ENCODE measurements around the gene NFX1.
"Not testable (repeated sequence)": the region's sequence is repeated elsewhere in the genome, so short reads cannot be mapped to it uniquely, and the experiment has no call there.

The NFX1 gene

GRCh38 chr9:33385979-33386640, 95.8 kb downstream of the NFX1 start:
- not testable (repeated sequence) for H3K14ac ChIP-seq (ENCODE audit: low read length in 2 of 2); H2AFZ ChIP-seq (ENCODE audit: low read depth, low read length); H2BK12ac ChIP-seq (ENCODE audit: low read length in 2 of 2); H3K79me1 ChIP-seq (replicated peaks; ENCODE audit: low read length, poor library complexity, severe bottlenecking); H2BK120ac ChIP-seq (ENCODE audit: low read depth, low read length); H3K18ac ChIP-seq (ENCODE audit: low read depth in 1 of 2, low read length in 2 of 2); H2BK15ac ChIP-seq (ENCODE audit: low read depth, poor library complexity, severe bottlenecking); DNase-seq; H3K27ac ChIP-seq (ENCODE audit: low read length, poor library complexity, severe bottlenecking); H3K27me3 ChIP-seq (ENCODE audit: control insufficient read depth in 1 of 2, insufficient read depth in 1 of 2, low read length in 2 of 2); H3K23ac ChIP-seq (ENCODE audit: low read length in 2 of 2); H3K4ac ChIP-seq (ENCODE audit: low read depth in 1 of 2, low read length in 2 of 2); H2AK5ac ChIP-seq (ENCODE audit: low read length, severe bottlenecking); H3K4me3 ChIP-seq (ENCODE audit: insufficient read depth in 1 of 2, low read depth in 1 of 2, low read length in 2 of 2); H3K36me3 ChIP-seq (ENCODE audit: control insufficient read depth in 1 of 2, insufficient read depth in 2 of 2, low read depth in 1 of 2, low read length in 2 of 2); H3K9ac ChIP-seq (ENCODE audit: low read length); H3K9me3 ChIP-seq (ENCODE audit: control insufficient read depth, low read length); H4K8ac ChIP-seq (ENCODE audit: low read length); H3K4me2 ChIP-seq (ENCODE audit: low read length, poor library complexity, severe bottlenecking); H4K91ac ChIP-seq (ENCODE audit: low read length); H2BK5ac ChIP-seq (ENCODE audit: low read depth, low read length, poor library complexity, severe bottlenecking)
- 98% methylated on average over 22 of the region's 23 CpGs for WGBS
- peaks cover 10% of the 10 kb centered on the region for H3K4me1 ChIP-seq (ENCODE audit: control insufficient read depth, insufficient read depth, low read depth, low read length)

DNA sequence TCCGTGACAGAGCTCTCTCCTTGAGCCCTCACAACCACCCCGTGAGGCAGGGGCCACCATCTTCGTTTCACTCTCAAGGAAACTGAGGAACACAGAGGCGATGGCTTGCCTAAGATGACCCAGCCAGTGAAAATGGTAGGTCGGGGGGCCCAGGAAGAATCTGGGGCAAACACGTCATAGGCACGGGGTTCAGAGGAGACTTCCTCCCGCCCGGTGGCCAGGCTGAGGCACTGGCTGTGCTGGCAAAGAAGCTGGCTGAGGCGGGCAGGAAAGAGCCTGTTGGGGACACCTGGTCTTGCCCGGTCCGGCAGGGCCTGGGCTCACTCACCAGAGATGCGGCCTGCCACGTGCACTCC, 96.3 kb downstream of the NFX1 start:
- H3K79me1 ChIP-seq (replicated peaks; ENCODE audit: low read length, poor library complexity, severe bottlenecking); H2AK5ac ChIP-seq (ENCODE audit: low read length, severe bottlenecking); H3K4me1 ChIP-seq (ENCODE audit: control insufficient read depth, insufficient read depth, low read depth, low read length); DNase-seq; H3K4me2 ChIP-seq (ENCODE audit: low read length, poor library complexity, severe bottlenecking); H3K27ac ChIP-seq (ENCODE audit: low read length, poor library complexity, severe bottlenecking); H2BK15ac ChIP-seq (ENCODE audit: low read depth, poor library complexity, severe bottlenecking); H3K27me3 ChIP-seq (ENCODE audit: control insufficient read depth in 1 of 2, insufficient read depth in 1 of 2, low read length in 2 of 2); H3K4ac ChIP-seq (ENCODE audit: low read depth in 1 of 2, low read length in 2 of 2); H3K18ac ChIP-seq (ENCODE audit: low read depth in 1 of 2, low read length in 2 of 2); H2BK12ac ChIP-seq (ENCODE audit: low read length in 2 of 2); H3K23ac ChIP-seq (ENCODE audit: low read length in 2 of 2); H3K9me3 ChIP-seq (ENCODE audit: control insufficient read depth, low read length); H3K14ac ChIP-seq (ENCODE audit: low read length in 2 of 2); H3K36me3 ChIP-seq (ENCODE audit: control insufficient read depth in 1 of 2, insufficient read depth in 2 of 2, low read depth in 1 of 2, low read length in 2 of 2); H2BK120ac ChIP-seq (ENCODE audit: low read depth, low read length); H3K9ac ChIP-seq (ENCODE audit: low read length); H2AFZ ChIP-seq (ENCODE audit: low read depth, low read length); H4K8ac ChIP-seq (ENCODE audit: low read length); H4K91ac ChIP-seq (ENCODE audit: low read length); H2BK5ac ChIP-seq (ENCODE audit: low read depth, low read length, poor library complexity, severe bottlenecking); H3K4me3 ChIP-seq (ENCODE audit: insufficient read depth in 1 of 2, low read depth in 1 of 2, low read length in 2 of 2): not testable (repeated sequence)
- WGBS, result 90% methylated on average over 11 of the region's 14 CpGs

GRCh38 chr9:33386998-33387397, 96.7 kb downstream of the NFX1 start:
- H2BK5ac ChIP-seq (ENCODE audit: low read depth, low read length, poor library complexity, severe bottlenecking); H4K91ac ChIP-seq (ENCODE audit: low read length); H2BK15ac ChIP-seq (ENCODE audit: low read depth, poor library complexity, severe bottlenecking); H3K27ac ChIP-seq (ENCODE audit: low read length, poor library complexity, severe bottlenecking); H2AK5ac ChIP-seq (ENCODE audit: low read length, severe bottlenecking); H3K4me2 ChIP-seq (ENCODE audit: low read length, poor library complexity, severe bottlenecking); H3K36me3 ChIP-seq (ENCODE audit: control insufficient read depth in 1 of 2, insufficient read depth in 2 of 2, low read depth in 1 of 2, low read length in 2 of 2); H3K9ac ChIP-seq (ENCODE audit: low read length); H2BK120ac ChIP-seq (ENCODE audit: low read depth, low read length); H3K18ac ChIP-seq (ENCODE audit: low read depth in 1 of 2, low read length in 2 of 2); H3K4me3 ChIP-seq (ENCODE audit: insufficient read depth in 1 of 2, low read depth in 1 of 2, low read length in 2 of 2); H4K8ac ChIP-seq (ENCODE audit: low read length); H3K27me3 ChIP-seq (ENCODE audit: control insufficient read depth in 1 of 2, insufficient read depth in 1 of 2, low read length in 2 of 2); H2BK12ac ChIP-seq (ENCODE audit: low read length in 2 of 2); H3K4me1 ChIP-seq (ENCODE audit: control insufficient read depth, insufficient read depth, low read depth, low read length); H3K4ac ChIP-seq (ENCODE audit: low read depth in 1 of 2, low read length in 2 of 2); H3K23ac ChIP-seq (ENCODE audit: low read length in 2 of 2); H3K79me1 ChIP-seq (replicated peaks; ENCODE audit: low read length, poor library complexity, severe bottlenecking); DNase-seq; H3K9me3 ChIP-seq (ENCODE audit: control insufficient read depth, low read length); H2AFZ ChIP-seq (ENCODE audit: low read depth, low read length); H3K14ac ChIP-seq (ENCODE audit: low read length in 2 of 2): not testable (repeated sequence)
- WGBS, result 90% methylated on average over 9 of the region's 9 CpGs

DNA sequence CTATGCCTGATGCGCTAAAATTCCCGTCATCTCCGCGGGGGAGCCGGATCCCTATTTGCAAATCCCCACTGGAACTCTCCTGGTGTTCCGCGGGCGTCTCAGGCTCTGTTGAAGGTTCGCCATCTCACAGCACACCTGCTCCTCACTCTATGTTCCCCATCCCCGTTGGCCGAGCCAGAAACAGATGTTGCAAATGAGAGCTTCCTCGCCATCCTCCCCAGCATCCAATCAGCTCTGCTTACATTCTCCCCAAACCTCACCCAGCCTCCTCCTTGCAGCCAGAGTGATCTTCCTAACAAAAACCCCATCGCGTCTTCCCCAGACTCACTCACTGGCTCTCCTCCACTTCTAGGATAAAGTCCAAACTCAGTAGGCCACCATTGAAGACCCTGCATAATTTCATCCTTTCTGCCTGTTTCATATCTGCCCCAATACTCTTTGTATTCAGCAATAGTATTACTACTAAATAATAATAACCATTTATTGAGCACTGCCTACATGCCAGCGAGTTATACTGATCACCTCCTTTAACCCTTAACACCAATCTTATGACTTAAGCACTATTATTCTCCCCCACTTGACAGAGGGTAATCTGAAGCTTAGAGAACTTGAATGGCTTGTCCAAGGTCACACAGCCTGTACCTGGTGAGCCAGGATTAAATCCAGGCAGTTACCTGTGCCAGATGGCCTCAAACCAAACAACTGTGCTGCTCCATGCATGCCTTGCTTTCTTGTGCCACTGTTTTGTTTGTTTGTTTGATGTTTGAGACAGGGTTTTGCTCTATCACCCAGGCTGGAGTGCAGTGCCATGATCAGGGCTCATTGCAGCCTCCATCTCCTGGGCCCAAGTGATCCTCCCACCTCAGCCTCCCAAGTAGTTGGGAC, 98.0 kb downstream of the NFX1 start:
- Histone ChIP-seq H4K8ac (ENCODE audit: low read length) (no peak overlapping the region), H3K4me3 (ENCODE audit: insufficient read depth in 1 of 2, low read depth in 1 of 2, low read length in 2 of 2) (no peak overlapping the region), H3K4ac (ENCODE audit: low read depth in 1 of 2, low read length in 2 of 2) (no peak overlapping the region), H2BK15ac (ENCODE audit: low read depth, poor library complexity, severe bottlenecking) (no peak overlapping the region), H3K36me3 (ENCODE audit: control insufficient read depth in 1 of 2, insufficient read depth in 2 of 2, low read depth in 1 of 2, low read length in 2 of 2) (no peaks in the 10 kb centered on the region), H3K18ac (ENCODE audit: low read depth in 1 of 2, low read length in 2 of 2) (no peak overlapping the region), H3K23ac (ENCODE audit: low read length in 2 of 2) (no peak overlapping the region), H2BK5ac (ENCODE audit: low read depth, low read length, poor library complexity, severe bottlenecking) (no peak overlapping the region), H3K9me3 (ENCODE audit: control insufficient read depth, low read length) (no peaks in the 10 kb centered on the region), H3K4me2 (ENCODE audit: low read length, poor library complexity, severe bottlenecking) (no peak overlapping the region), H2BK120ac (ENCODE audit: low read depth, low read length) (no peak overlapping the region), H3K4me1 (ENCODE audit: control insufficient read depth, insufficient read depth, low read depth, low read length) (peaks cover 6% of the 10 kb centered on the region), H3K14ac (ENCODE audit: low read length in 2 of 2) (no peak overlapping the region), H3K27me3 (ENCODE audit: control insufficient read depth in 1 of 2, insufficient read depth in 1 of 2, low read length in 2 of 2) (no peaks in the 10 kb centered on the region), H3K79me1 (replicated peaks; ENCODE audit: low read length, poor library complexity, severe bottlenecking) (no peaks in the 10 kb centered on the region), H3K27ac (ENCODE audit: low read length, poor library complexity, severe bottlenecking) (no peak overlapping the region), H2BK12ac (ENCODE audit: low read length in 2 of 2) (no peak overlapping the region), H4K91ac (ENCODE audit: low read length) (no peak overlapping the region), H2AK5ac (ENCODE audit: low read length, severe bottlenecking) (no peak overlapping the region), H2AFZ (ENCODE audit: low read depth, low read length) (no peak overlapping the region), H3K9ac (ENCODE audit: low read length) (no peak overlapping the region)
- no peak for DNase-seq
- 79% methylated on average over 15 of the region's 15 CpGs for WGBS
